Right renal pelvis (tissue), 4 donors: ENCODE measurements around the gene MOB4. TPM values are rescaled to one million over a fixed set of nuclear protein-coding genes. Genes with fewer than 3 reads are reported as not detected.
"Not testable (repeated sequence)": the region's sequence is repeated elsewhere in the genome, so short reads cannot be mapped to it uniquely, and the experiment has no call there.

Experiments used
- DNase-seq, 4 donors: peaks; one replicate each; pipeline ENCODE4 v3.0.0-alpha.2; 2013; ENCODE audit warnings: low read depth in 4 of 4, low spot score in 3 of 4, missing footprints in 1 of 4
- polyA plus RNA-seq, 4 donors: library from polyadenylated mRNA; unstranded; fragments of 120-200 nt; gene quantifications; one replicate each; pipeline ENCODE4 v1.2.1, GENCODE V29; 2013; ENCODE audit not compliant: insufficient read length in 4 of 4

The MOB4 gene
- polyA plus RNA-seq, 4 donors: 42.5 to 61.3 (median 50.8) TPM

DNA sequence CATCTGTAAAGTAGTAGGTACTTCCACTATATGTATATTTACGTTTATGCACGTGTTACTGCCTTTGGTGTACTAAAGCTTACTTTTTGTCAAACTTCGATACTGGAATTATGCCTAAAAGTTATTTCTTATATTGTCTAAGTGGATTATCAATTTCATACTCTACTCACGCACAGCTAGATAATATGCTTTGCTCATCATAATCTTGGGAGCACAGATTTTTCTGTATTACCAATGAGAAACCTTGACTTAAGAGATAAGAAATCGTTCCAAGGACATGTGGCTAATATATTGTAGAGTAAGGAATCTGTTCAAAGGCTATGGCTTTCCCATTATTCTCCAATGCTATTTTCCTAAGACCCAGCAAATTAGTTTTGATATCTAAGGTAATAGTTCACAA, 9.2 kb upstream of the MOB4 start:
- no peak for DNase-seq

DNA sequence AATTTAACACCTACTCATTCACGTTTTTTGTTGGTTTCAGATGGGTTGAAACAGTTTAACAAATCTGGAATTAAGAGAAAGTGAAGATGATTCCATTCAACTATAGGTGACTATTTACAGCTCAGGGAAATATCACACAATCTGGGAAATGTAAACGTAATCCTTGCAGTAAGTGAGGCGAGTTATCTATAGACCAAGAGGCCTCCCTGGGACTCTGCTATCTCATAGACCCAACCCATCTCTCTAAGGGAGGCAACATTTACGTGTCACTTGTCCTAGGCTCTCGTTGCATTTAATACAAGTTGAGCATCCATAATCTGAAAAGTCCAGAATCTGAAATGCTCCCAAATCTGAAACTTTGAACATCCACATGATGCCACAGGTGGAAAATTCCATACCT, 2.0 kb upstream of the MOB4 start:
- no peak for DNase-seq

DNA sequence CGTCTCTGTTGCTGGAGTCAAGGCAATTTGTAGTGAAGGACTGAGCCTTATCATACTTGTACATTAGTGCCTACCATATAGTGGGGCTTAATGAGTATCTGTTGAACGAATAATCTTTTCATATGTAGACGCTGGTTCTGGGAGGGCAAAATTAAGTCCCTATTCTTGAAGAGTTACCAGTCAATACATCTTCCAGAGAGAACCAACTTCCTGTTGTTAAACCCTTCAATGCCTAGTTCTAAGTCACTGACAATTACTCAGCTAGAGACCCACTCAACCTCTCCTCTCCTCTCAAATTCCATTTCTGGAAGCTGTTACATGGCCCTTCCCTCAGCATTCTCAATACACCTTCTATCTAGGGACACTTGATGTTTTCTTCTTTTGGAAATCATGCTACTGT, 1.1 kb upstream of the MOB4 start:
- peak in 1 of 4 donors; percentile 7 for DNase-seq

DNA sequence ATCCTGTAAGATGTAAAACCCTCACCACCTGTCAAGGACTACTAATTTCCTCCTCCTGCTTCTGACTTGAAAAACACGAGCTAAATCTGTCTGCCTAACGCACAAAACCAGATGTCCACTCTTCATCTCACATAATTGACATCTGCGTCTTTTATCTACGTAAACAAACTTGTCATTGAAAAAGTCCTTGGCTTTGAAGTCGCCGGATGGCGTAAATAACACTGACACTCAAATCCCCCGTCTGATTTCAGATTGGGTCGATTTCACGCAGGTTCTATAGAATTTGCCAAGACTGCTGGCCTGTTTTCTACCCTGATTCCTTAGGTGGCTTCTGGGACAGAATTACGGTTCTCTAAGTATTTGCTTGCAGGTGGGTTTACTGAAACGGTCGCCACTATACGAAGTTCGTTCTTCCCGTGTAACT, 539 bp upstream of the MOB4 start:
- DNase-seq: peak in 2 of 4 donors; percentile 33 to 47

DNA sequence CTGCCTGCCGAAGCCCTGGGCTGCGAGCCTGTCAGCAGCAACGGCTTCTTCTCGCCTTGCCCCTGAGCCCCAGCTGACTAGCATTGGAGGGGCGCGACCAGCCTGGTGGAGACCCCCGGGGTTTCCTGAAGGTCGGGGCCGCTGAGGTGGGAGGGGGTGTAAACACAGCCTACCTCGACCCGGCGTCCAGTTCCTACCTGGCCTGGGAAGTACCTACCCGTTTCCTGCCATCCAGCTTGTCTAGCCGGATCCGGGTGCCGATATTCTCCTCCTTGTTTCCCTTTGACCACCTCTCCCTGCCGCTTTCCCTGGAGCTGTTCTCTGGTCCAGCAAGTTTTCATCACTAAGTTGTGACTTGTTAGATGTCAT, 511 bp downstream of the MOB4 start:
- peak in 1 of 4 donors; percentile 10 for DNase-seq

DNA sequence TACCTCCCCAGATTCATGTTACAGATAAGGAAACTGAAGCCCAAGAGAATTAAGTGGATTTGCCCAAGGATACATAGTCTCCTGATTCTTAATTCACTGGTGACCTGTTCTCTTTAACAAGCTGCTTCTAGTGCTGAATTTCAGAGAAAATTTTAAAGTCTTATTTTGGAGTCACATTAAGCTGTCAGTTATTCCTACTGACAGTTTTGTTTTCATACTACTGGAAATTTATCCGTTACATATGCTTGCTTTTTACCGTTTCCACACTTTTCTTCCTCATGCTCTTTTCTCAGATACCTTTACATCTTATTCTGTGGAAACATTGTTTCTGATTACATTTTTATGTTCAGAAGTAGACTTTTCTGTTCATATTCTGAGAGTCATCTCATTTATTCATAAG, 1.3 kb downstream of the MOB4 start:
- DNase-seq: no peak

DNA sequence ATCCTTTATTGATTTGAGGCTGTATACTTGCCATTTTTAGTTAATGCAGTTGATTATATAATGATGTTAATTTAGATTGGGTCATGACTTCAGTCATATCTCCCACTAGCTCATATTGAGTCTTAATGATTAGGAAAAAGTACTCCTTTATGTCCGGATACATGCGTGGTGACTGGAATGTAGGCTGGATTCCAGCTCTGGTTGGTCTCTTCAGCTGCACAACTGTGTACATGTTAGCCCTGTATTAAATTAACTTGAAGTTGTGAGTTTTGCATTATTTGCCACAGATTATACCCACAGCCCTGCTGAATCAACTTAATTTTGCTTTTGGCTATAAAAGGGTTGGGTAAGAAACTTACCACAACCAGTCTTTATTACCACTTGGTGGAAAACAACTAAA, 22.5 kb downstream of the MOB4 start:
- no peak for DNase-seq

DNA sequence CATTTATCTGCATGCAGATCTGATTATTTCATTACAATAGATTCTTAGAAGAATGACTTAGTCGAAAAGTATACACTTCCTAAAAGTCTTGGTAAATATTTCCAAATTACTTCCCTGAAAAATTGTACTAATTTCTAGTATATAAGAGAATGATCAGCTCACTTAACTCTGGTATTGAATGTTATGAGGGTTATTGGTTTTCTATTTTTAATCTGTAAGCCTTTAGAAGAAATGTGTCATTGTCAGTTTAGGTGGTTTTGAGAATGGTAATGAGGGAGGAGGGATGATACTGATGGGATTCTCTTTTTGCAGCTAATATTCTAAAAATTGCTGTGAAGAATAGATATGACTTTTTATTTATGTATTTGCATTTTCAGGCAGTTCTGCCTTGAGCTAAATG, 23.9 kb downstream of the MOB4 start:
- DNase-seq: no peak

DNA sequence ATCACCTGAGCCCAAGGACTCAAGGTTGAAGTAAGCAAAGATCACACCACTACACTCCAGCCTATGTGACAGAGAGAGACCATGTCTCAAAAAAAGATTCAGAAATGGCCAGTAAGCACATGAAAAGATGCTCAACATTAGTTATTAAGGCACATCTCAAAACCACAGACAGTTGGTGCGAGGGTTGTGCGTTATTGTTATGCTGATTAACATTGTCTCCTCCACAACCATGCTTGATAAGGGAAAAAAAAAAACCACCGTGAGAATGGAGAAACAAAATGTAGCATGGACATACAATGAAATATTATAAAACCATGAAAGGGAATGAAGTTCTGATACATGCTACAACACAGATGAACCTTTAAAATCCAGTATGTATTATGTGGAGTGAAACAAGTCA, 27.3 kb downstream of the MOB4 start:
- DNase-seq: no peak

DNA sequence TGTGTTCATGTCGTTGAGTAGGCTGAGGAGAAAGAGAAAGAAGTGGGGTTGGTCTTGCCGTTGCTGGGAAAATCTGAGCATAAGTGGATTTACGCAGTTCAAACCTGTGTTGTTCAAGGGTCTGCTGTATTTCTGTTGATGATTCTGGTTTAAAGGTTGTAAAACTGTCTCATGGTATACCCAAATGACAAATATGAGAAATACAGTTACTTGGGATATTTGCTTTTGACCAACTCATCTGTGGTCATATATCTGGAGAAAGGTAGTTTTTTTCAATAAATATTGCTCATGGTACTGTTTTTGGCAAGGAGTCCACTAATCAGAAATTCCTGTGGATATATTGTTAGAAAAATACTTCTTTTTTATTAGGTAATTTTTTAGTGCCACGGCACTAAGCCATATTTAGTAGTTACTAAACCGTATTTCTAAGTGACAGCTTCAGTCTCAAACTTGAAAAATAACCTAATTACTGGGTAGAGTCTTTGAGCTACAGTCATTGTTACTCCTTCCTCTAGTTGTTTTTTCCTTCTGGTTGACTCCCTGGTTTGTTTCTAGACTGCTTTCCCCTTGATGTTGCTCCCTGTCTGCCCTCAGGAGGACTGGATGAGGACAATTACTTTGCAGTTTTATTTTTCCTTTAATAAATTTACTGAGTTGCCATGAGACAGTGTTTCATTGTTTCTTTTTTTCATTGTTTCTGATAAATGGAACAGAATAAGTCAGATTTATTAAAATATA, 31.5 kb downstream of the MOB4 start:
- DNase-seq: no peak

DNA sequence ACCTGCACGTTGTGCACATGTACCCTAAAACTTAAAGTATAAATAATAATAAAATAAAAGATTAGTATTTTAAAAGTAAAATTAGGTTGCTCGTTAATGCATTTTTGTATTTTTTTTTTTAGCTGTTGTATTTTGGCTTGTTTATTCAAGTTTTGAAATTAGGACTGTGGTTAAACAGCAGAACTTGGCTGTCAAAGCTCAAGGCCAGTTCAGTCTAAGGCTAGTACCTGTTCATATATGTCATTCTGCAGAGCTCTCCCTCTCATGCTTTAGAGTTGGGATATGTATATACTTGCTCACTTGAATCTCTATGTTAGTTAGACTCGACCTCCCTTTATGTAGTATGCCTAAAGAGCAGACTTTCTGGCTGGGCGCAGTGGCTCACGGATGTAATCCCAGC, 32.7 kb downstream of the MOB4 start:
- no peak for DNase-seq

DNA sequence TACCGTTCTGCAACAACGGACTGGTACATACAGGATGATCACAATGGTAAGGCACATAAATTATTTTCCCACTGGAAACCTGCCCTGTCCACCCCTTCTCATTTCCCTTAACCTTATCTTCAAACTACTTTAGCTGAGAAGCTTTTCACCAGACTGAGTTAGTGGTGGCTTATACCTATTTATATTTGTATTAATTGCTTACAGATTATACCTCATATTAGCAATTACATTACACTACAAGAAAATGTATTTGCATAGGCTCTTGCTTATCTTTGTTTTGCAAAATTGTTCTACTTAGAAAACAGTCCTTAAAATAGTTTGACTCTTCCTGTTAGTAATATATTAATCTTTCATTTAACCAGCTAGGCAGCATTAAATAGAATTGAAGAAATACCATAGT, 35.4 kb downstream of the MOB4 start:
- DNase-seq: not testable (repeated sequence)

DNA sequence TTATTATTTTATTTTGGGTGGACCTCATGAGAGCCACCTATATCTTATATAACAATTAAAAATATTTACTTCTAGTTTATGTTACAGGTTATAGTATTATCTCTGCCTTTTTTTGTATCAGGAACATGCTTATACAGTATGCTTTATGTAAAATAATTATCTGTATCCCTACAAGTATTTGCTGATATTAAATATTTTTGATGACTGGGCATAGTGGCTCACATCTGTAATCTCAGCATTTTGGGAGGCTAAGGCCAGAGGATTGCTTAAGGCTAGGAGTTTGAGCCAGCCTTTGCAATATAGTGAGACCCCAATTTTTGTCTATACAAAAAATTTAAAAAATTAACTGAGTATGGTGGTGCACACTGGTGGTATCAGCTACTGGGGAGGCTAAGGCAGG, 39.6 kb downstream of the MOB4 start:
- no peak for DNase-seq

DNA sequence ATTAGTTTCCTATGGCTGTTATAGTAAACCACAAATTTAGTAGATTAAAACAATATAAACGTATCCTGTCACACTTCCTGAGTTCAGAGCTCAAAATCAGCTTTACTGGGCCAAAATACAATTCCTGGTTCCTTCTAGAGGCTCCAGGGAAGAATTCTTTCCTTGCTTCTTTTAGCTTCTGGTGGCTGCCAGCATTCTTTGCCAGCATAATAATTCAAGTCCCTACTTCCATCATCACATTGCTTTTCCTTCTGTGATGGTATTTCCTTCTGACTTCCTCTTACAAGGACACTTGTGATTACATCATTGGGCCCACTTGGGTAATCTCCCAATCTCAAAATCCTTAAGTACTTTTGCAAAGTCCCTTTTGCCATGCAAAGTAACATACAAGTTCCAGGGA, 40.6 kb downstream of the MOB4 start:
- DNase-seq: peak in 1 of 4 donors; percentile 1

DNA sequence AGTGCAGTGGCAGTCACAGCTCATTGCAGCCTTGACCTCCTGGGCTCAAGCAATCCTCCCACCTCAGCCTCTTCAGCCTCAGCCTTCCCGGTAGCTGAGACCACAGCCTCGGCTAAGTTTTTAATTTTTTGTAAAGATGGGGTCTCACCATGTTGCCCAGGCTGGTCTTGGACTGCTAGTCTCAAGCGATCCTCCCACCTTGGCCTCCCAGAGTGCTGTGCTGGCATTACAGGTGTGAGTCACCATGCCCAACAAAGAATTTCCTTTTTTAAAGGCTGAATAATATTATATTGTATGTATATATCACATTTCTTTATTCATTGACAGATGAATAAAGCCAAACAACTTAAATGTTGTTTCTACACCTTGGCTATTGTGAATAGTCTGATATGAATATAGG, 42.5 kb downstream of the MOB4 start:
- no peak for DNase-seq

DNA sequence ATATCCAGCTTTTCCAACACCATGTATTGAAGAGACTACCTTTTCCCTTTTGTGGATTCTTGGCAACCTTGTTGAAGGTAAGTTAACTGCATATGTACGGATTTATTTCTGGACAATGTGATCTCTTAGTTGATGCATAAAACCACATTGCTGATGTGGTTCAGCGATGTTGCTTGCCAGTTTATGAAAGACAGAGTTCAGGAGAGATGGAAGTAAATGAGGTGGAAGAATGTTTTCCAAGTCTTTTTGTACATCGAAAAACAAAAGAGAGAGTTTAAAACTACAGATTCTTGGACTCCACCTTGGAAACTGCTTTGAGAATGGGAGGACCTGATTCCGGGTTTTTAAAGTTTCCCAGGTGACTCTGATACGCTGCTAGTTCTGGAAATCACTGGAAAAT, 43.8 kb downstream of the MOB4 start:
- no peak for DNase-seq

DNA sequence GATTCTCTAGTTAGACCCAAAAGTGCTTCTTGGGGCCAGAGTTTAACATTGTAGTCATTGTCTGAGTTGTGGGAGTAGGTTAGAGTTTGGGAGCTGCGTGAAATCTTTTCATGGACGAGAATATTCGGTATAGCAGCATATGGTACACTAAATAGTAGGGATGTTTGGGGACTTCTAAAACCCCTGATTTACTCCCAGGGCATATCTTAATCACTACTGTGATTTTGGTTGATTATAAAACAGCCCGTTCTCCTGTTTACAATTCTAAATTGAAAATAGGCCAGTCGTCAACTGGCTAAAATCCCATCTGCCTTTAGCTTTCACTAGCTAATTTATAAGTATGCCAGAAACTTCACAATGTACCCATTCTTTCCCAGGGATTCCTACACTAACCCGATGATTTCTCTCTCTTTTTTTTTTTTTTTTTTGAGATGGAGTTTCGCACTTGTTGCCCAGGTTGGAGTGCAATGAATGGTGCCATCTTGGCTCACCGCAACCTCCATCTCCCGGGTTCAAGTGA, 44.3 kb downstream of the MOB4 start:
- no peak for DNase-seq

DNA sequence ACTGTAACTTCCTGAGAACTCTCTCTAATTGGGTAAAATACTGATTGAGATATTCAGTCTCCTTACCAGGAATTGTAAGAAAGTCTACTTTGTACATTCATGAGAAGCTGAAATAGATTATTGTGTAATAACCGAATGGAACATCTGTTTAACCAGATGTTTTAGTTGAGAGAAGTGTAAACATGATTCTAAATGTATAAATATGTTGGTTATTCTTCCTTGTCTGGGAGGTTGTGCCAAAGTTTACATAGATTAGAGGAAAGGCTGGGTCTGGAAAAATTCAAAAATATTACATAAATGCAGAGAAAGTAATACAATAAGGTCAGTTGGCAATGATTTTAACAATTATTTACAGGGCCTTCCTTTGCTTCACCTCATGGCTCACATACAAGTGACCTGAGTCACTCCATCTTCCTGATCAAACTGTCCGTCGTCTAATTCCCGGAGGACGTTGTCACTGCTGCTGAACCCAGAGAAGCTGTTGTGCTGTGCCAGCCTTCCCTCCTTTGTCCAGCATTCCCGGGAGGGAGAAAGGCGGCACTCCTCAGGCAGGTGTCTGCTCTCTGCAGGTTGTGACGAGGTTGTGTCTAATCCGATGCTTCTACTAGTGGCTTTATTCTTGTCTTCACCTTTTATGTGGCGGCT, 55.9 kb downstream of the MOB4 start:
- no peak for DNase-seq

DNA sequence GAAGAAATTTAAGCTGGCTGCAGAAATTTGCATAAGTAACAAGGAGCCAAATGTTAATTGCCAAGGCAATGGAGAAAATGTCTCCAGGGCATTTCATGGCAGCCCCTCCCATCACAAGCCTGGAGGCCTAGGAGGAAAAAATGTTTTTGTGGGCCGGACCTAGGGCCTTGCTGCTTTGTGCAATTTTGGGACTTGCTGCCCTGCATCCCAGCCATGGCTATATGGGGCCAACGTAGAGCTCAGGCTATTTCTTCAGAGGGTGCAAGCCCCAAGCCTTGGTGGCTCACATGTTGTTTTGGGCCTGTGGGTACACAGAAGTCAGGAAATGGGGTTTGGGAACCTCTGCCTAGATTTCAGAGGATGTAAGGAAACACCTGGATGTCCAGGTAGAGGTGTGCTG, 57.7 kb downstream of the MOB4 start:
- DNase-seq: no peak

DNA sequence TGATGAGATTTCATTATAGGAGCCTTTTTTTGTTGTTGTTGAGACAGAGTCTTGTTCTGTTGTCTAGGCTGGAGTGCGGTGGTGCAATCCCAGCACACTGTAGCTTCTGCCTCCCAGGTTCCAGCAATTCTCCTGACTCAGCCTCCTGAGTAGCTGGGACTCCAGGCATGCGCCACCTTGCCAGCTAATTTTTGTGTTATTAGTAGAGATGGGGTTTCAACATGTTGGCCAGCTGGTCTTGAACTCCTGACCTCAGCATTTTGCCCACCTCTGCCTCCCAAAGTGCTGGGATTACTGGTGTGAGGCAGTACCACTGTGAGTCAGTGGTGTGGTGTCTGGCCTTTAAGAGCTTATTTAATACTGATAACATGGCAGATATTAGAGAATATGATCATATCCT, 60.1 kb downstream of the MOB4 start:
- no peak for DNase-seq

DNA sequence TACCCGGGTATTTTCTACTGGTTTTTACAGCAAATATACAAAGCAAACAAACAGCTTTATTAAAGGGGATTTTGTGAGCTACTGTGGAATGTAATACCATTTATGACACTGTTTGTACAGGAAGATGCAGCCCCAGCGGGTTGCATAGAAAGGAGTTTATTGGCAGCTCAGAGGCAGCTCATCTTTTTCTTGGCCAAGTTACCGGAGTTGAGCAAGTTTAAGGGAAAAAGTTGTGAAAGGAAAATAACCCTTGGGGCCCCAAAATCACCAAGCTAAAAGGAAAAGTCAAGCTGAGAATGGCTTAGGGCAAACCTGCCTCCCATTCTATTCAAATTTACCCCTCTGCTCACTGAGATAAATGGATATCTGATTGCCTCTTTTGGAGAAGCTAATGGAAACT, 60.8 kb downstream of the MOB4 start:
- DNase-seq: no peak

DNA sequence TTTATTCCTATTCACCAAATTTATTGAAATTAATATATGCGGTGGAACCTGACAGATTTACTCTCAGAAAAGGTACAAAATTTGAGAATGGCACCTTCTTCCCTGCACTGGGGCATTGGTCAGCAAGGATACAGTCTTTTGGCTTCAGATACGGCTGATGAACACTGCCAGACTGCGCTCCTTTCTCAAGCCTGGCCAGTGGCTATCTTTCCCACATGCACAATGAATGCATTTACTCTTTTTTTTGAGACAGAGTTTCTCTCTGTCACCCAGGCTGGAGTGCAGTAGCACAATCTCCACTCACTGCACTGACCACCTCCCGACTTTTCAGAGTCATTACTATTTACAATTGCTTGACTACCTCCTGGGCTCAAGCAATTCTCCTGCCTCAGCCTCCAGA, 61.6 kb downstream of the MOB4 start:
- DNase-seq: no peak
